ENCODE data around the gene SCFD2. TPM values are rescaled to one million over a fixed set of nuclear protein-coding genes. Genes with fewer than 3 reads are reported as not detected.

SCFD2 gene
- polyA plus RNA-seq, 1 donor from 2014 or later, result 5.0 TPM

- TF ChIP-seq EZH2 (IDR thresholded peaks at IDR 0.05; ENCODE audit: borderline replicate concordance, insufficient read depth, low read length, poor library complexity, severe bottlenecking) (no peak), CTCF (IDR thresholded peaks at IDR 0.05; ENCODE audit: poor library complexity, severe bottlenecking) (no peak), POLR2AphosphoS5 (IDR thresholded peaks at IDR 0.05) (no peak), SMC3 (conservative IDR thresholded peaks at IDR 0.05; ENCODE audit: poor library complexity) (no peak), EP300 (conservative IDR thresholded peaks at IDR 0.05; ENCODE audit: poor library complexity, severe bottlenecking) (no peak), MXI1 (conservative IDR thresholded peaks at IDR 0.05; ENCODE audit: poor library complexity, severe bottlenecking) (no peak), RAD21 (conservative IDR thresholded peaks at IDR 0.05) (no peak)
- no peak overlapping the region for H3K4me3 ChIP-seq (ENCODE audit: low read length)
- no peak overlapping the region for H3K9ac ChIP-seq (ENCODE audit: low read length)
- no peaks in the 10 kb centered on the region for H3K9me3 ChIP-seq (ENCODE audit: low read length)
- H3K79me2 ChIP-seq (replicated peaks; ENCODE audit: insufficient read depth, low read length), result no peaks in the 10 kb centered on the region
- H3K27ac ChIP-seq (ENCODE audit: low read length), result no peak overlapping the region
- no peaks in the 10 kb centered on the region for H3F3A ChIP-seq (ENCODE audit: insufficient read depth, low read length, poor library complexity, severe bottlenecking)
- no peaks in the 10 kb centered on the region for H4K20me1 ChIP-seq (ENCODE audit: insufficient read depth)
- no peaks in the 10 kb centered on the region for H3K36me3 ChIP-seq (ENCODE audit: insufficient read depth, low read length)
- H3K4me2 ChIP-seq (ENCODE audit: low read length), result no peak overlapping the region
- H3K27me3 ChIP-seq (ENCODE audit: insufficient read depth, low read depth, low read length), result peaks cover 14% of the 10 kb centered on the region
- no peaks in the 10 kb centered on the region for H3K9me2 ChIP-seq (ENCODE audit: insufficient read depth, low read length)
- H2AFZ ChIP-seq (ENCODE audit: low read depth, low read length), result no peak overlapping the region
Measured at GRCh38 chr4:52864793-52865192, 501.1 kb downstream of the SCFD2 start.

- H3F3A ChIP-seq (ENCODE audit: insufficient read depth, low read length, poor library complexity, severe bottlenecking), result no peaks in the 10 kb centered on the region
- no peak overlapping the region for H3K27ac ChIP-seq (ENCODE audit: low read length)
- peaks cover 14% of the 10 kb centered on the region for H3K27me3 ChIP-seq (ENCODE audit: insufficient read depth, low read depth, low read length)
- H3K79me2 ChIP-seq (replicated peaks; ENCODE audit: insufficient read depth, low read length), result no peaks in the 10 kb centered on the region
- no peaks in the 10 kb centered on the region for H3K36me3 ChIP-seq (ENCODE audit: insufficient read depth, low read length)
- no peak overlapping the region for H2AFZ ChIP-seq (ENCODE audit: low read depth, low read length)
- TF ChIP-seq POLR2AphosphoS5 (IDR thresholded peaks at IDR 0.05) (no peak), TAF1 (IDR thresholded peaks at IDR 0.05; ENCODE audit: low read depth) (no peak), REST (IDR thresholded peaks at IDR 0.05; ENCODE audit: borderline replicate concordance) (no peak), CTCF (IDR thresholded peaks at IDR 0.05; ENCODE audit: poor library complexity, severe bottlenecking) (no peak), SMC3 (conservative IDR thresholded peaks at IDR 0.05; ENCODE audit: poor library complexity) (no peak), MXI1 (conservative IDR thresholded peaks at IDR 0.05; ENCODE audit: poor library complexity, severe bottlenecking) (no peak), EZH2 (IDR thresholded peaks at IDR 0.05; ENCODE audit: borderline replicate concordance, insufficient read depth, low read length, poor library complexity, severe bottlenecking) (no peak), RAD21 (conservative IDR thresholded peaks at IDR 0.05) (no peak), EP300 (conservative IDR thresholded peaks at IDR 0.05; ENCODE audit: poor library complexity, severe bottlenecking) (no peak)
- H4K20me1 ChIP-seq (ENCODE audit: insufficient read depth), result no peaks in the 10 kb centered on the region
- no peaks in the 10 kb centered on the region for H3K9me2 ChIP-seq (ENCODE audit: insufficient read depth, low read length)
- H3K9ac ChIP-seq (ENCODE audit: low read length), result no peak overlapping the region
- H3K9me3 ChIP-seq (ENCODE audit: low read length), result no peaks in the 10 kb centered on the region
- H3K4me3 ChIP-seq (ENCODE audit: low read length), result peak overlapping the region; percentile 88
- H3K4me2 ChIP-seq (ENCODE audit: low read length), result no peak overlapping the region
Measured at GRCh38 chr4:52863324-52863723, 502.5 kb downstream of the SCFD2 start.
